ENCODE results near the gene OR10H4.

- TF ChIP-seq CTCF (IDR thresholded peaks at IDR 0.05) (no peak), KDM1A (IDR thresholded peaks at IDR 0.05; ENCODE audit: low read depth) (no peak), MAX (IDR thresholded peaks at IDR 0.05) (no peak), EP300 (IDR thresholded peaks at IDR 0.05) (no peak), NR3C1 (IDR thresholded peaks at IDR 0.05) (no peak), RAD21 (conservative IDR thresholded peaks at IDR 0.05 in 1 of 2, IDR thresholded peaks at IDR 0.05 in 1 of 2) (no peak), KDM5A (IDR thresholded peaks at IDR 0.05) (no peak), SREBF2 (IDR thresholded peaks at IDR 0.05) (no peak), HMGXB4 (CRISPR knock-in tag; IDR thresholded peaks at IDR 0.05; ENCODE audit: borderline replicate concordance) (no peak)
These were observed 43.2 kb downstream of the OR10H4 start for GRCh38 chr19:15992014-15992413.
